CD14-positive monocyte (primary cell): ENCODE results near the gene PODN. TPM values are rescaled to one million over a fixed set of nuclear protein-coding genes. Genes with fewer than 3 reads are reported as not detected.

Experiments used
- DNase-seq, 3 donors: peaks; one replicate each; pipeline ENCODE4 v3.0.0-alpha.2; 2011 to 2022
- H2AFZ ChIP-seq: 2 replicates; pipeline ENCODE4 v1.6.0; 2012; ENCODE audit warnings: mild to moderate bottlenecking, low read depth, low read length, inconsistent platforms; ENCODE audit not compliant: insufficient read depth, poor library complexity, severe bottlenecking
- H3K27ac ChIP-seq, 2 donors: 1 replicate in 1 of 2; 2 replicates in 1 of 2; pipeline ENCODE4 v1.5.1; 2012 to 2013; ENCODE audit warnings: low read length in 2 of 2, control low read depth in 1 of 2, inconsistent platforms in 1 of 2, low read depth in 1 of 2, mild to moderate bottlenecking in 1 of 2
- H3K27me3 ChIP-seq, 2 donors: one replicate each; pipeline versions ENCODE4 v1.6.0 to v1.6.1; 2011 to 2013; ENCODE audit warnings: low read length in 2 of 2; ENCODE audit not compliant: control insufficient read depth in 2 of 2, insufficient read depth in 2 of 2
- H3K36me3 ChIP-seq, 2 donors: replicated peaks in 1 of 2; 1 replicate in 1 of 2; 2 replicates in 1 of 2; pipeline versions ENCODE4 v1.5.1 to v1.6.1; 2012 to 2013; ENCODE audit warnings: low read length in 2 of 2, control low read depth in 1 of 2, inconsistent platforms in 1 of 2, mild to moderate bottlenecking in 1 of 2; ENCODE audit not compliant: insufficient read depth in 2 of 2, control insufficient read depth in 1 of 2
- H3K4me1 ChIP-seq, 2 donors: 1 replicate in 1 of 2; 2 replicates in 1 of 2; pipeline versions ENCODE4 v1.5.1 to v1.6.1; 2012 to 2013; ENCODE audit warnings: low read length in 2 of 2, control low read depth in 1 of 2, inconsistent platforms in 1 of 2, mild to moderate bottlenecking in 1 of 2, moderate library complexity in 1 of 2; ENCODE audit not compliant: insufficient read depth in 2 of 2, control insufficient read depth in 1 of 2
- H3K4me2 ChIP-seq: replicated peaks from 2 replicates; pipeline ENCODE3; 2012; ENCODE audit warnings: low read length, moderate library complexity, mild to moderate bottlenecking; ENCODE audit not compliant: poor library complexity, severe bottlenecking; ENCODE audit errors: extremely low read depth
- H3K4me3 ChIP-seq, 3 experiments: fragments of 200-600 bp in 1 of 3; sonication (generic) in 1 of 3; replicated peaks in 1 of 3; 1 replicate in 2 of 3; 2 replicates in 1 of 3; pipeline ENCODE4 v1.5.1; 2011 to 2013; ENCODE audit warnings: low read length in 3 of 3, mild to moderate bottlenecking in 3 of 3, control low read depth in 2 of 3, low read depth in 2 of 3, inconsistent platforms in 1 of 3, moderate library complexity in 1 of 3
- H3K79me2 ChIP-seq: 2 replicates; pipeline ENCODE4 v1.6.0; 2012; ENCODE audit warnings: mild to moderate bottlenecking, control low read depth, inconsistent platforms, low read length, moderate library complexity; ENCODE audit not compliant: insufficient read depth
- H3K9ac ChIP-seq: 2 replicates; pipeline ENCODE4 v1.6.0; 2017; ENCODE audit warnings: low read length, mild to moderate bottlenecking; ENCODE audit not compliant: insufficient read depth, poor library complexity, severe bottlenecking
- H3K9me3 ChIP-seq, 2 donors: replicated peaks in 1 of 2; 1 replicate in 1 of 2; 2 replicates in 1 of 2; pipeline versions ENCODE4 v1.5.1 to v1.6.1; 2012 to 2013; ENCODE audit warnings: low read length in 2 of 2, control low read depth in 1 of 2; ENCODE audit not compliant: control insufficient read depth in 1 of 2, insufficient read depth in 1 of 2
- H4K20me1 ChIP-seq: 2 replicates; pipeline ENCODE4 v1.6.0; 2012; ENCODE audit warnings: mild to moderate bottlenecking, low read length, control low read depth, moderate library complexity; ENCODE audit not compliant: insufficient read depth
- H3K27ac Mint-ChIP-seq, 7 donors: one replicate each; pipeline ENCODE4 v1.8.0; 2020; ENCODE audit warnings: mild to moderate bottlenecking in 7 of 7, mixed read lengths in 7 of 7, moderate library complexity in 6 of 7, inconsistent platforms in 2 of 7
- H3K27me3 Mint-ChIP-seq, 3 donors: one replicate each; pipeline ENCODE4 v1.8.0; 2021 to 2022; ENCODE audit warnings: low read depth in 3 of 3, mild to moderate bottlenecking in 3 of 3, mixed read lengths in 3 of 3, moderate library complexity in 3 of 3, inconsistent platforms in 1 of 3
- H3K36me3 Mint-ChIP-seq, 2 donors: one replicate each; pipeline ENCODE4 v1.8.0; 2020; ENCODE audit warnings: mixed read lengths in 2 of 2, inconsistent platforms in 1 of 2, mild to moderate bottlenecking in 1 of 2
- H3K4me1 Mint-ChIP-seq: one replicate; pipeline ENCODE4 v1.8.0; 2020; ENCODE audit warnings: mild to moderate bottlenecking, mixed read lengths
- H3K4me3 Mint-ChIP-seq, 2 donors: one replicate each; pipeline ENCODE4 v1.8.0; 2020; ENCODE audit warnings: mild to moderate bottlenecking in 2 of 2, mixed read lengths in 2 of 2, moderate library complexity in 1 of 2
- H3K9me3 Mint-ChIP-seq, 7 donors: one replicate each; pipeline ENCODE4 v1.8.0; 2020 to 2022; ENCODE audit warnings: mixed read lengths in 7 of 7, mild to moderate bottlenecking in 6 of 7, moderate library complexity in 6 of 7, inconsistent platforms in 2 of 7
- WGBS: methylation state at CpG from one replicate; pipeline ENCODE4 v1.1.5; 2013; ENCODE audit warnings: missing lambda C conversion rate; ENCODE audit not compliant: insufficient coverage; 5-methylcytosine and 5-hydroxymethylcytosine counted together
- intact Hi-C, 2 donors: fragments of 100-400 bp; cut with micrococcal nuclease; formaldehyde crosslinking; loops; one replicate each; pipeline versions ENCODE4 v1.15.0 to v1.15.1; 2023
- polyA plus RNA-seq, 3 donors: library from polyadenylated mRNA; depleted of rRNA in 1 of 3; unstranded in 2 of 3; stranded (reverse) in 1 of 3; fragments of 300-500 nt in 2 of 3; fragments of >200 nt in 1 of 3; fragmentation: Illumina TruSeq in 2 of 3; gene quantifications; 1 replicate in 2 of 3; 2 replicates in 1 of 3; pipeline ENCODE4 v1.2.3, GENCODE V29; 2012 to 2021
- TF ChIP-seq, protein P1 (sequence below): fragments of 200-600 bp; IDR thresholded peaks from one replicate; pipeline ENCODE4 v1.8.0; 2022; ENCODE audit warnings: antibody characterized with exemption, mild to moderate bottlenecking

Gene PODN
- polyA plus RNA-seq, 3 donors, result not detected

DNA sequence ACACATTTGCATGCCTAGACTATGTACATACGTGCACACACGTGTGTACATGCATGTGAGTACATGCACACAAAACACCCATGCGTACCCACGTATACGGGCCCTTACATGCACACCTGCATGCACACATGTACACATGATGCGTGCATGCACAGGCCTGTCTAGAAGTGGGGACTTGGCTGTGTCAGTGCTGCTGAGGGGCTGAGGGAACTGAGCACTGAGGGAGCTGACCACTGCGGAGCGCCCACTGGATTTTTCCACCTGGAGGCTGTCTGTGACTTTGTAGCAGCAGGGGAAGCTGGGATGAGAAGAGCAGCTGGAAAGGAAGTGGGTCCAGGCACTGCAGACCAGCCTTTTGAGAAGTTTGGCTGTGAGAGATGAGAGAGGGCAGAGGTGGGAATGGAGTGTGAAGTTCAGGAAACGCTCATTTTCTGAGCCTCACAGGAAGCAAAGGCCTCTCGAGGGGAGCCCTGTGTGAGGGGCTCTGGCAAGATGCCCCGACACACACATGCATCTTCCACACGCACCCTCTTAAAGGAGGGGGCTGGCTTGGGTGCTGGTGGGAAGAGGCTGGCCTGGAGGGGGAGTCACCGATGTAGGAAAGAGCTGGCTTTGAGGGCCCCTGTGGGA, 20.9 kb downstream of the PODN start:
- no peak overlapping the region for H3K4me3 ChIP-seq
- TF ChIP-seq, protein P1, sequence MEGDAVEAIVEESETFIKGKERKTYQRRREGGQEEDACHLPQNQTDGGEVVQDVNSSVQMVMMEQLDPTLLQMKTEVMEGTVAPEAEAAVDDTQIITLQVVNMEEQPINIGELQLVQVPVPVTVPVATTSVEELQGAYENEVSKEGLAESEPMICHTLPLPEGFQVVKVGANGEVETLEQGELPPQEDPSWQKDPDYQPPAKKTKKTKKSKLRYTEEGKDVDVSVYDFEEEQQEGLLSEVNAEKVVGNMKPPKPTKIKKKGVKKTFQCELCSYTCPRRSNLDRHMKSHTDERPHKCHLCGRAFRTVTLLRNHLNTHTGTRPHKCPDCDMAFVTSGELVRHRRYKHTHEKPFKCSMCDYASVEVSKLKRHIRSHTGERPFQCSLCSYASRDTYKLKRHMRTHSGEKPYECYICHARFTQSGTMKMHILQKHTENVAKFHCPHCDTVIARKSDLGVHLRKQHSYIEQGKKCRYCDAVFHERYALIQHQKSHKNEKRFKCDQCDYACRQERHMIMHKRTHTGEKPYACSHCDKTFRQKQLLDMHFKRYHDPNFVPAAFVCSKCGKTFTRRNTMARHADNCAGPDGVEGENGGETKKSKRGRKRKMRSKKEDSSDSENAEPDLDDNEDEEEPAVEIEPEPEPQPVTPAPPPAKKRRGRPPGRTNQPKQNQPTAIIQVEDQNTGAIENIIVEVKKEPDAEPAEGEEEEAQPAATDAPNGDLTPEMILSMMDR, result no peak
- no peaks in the 10 kb centered on the region for H3K27me3 ChIP-seq
- H3K27ac ChIP-seq, result no peak overlapping the region
- WGBS, result 78% methylated on average over 6 of the region's 13 CpGs
- H3K4me2 ChIP-seq, result no peak overlapping the region
- H3K9ac ChIP-seq, result no peak overlapping the region
- no peaks in the 10 kb centered on the region for H3K79me2 ChIP-seq
- no peaks in the 10 kb centered on the region for H4K20me1 ChIP-seq
- H3K9me3 ChIP-seq, result no peaks in the 10 kb centered on the region
- H3K27me3 Mint-ChIP-seq, result peaks cover 0 to 9% (median 2%) of the 10 kb centered on the region in 3 donors
- H2AFZ ChIP-seq, result no peak overlapping the region
- no peaks in the 10 kb centered on the region for H3K4me1 ChIP-seq
- no peaks in the 10 kb centered on the region for H3K36me3 ChIP-seq
- H3K9me3 Mint-ChIP-seq, result no peaks in the 10 kb centered on the region
- no peaks in the 10 kb centered on the region for H3K36me3 Mint-ChIP-seq
- H3K4me3 Mint-ChIP-seq, result no peak overlapping the region
- no peak overlapping the region for H3K27ac Mint-ChIP-seq
- H3K4me1 Mint-ChIP-seq, result no peaks in the 10 kb centered on the region
- DNase-seq, result no peak
- intact Hi-C loops, result no loop called here

GRCh38 chr1:53083636-53084588, 21.9 kb downstream of the PODN start:
- H3K4me3 Mint-ChIP-seq, result no peak overlapping the region
- no peaks in the 10 kb centered on the region for H4K20me1 ChIP-seq

More at GRCh38 chr1:53083636-53084588, 21.9 kb downstream of the PODN start:
- DNase-seq, result no peak
- no peaks in the 10 kb centered on the region for H3K36me3 Mint-ChIP-seq
- H3K4me3 ChIP-seq, result no peak overlapping the region
- no peaks in the 10 kb centered on the region for H3K36me3 ChIP-seq
- no peaks in the 10 kb centered on the region for H3K27me3 ChIP-seq
- H2AFZ ChIP-seq, result no peak overlapping the region
- 89% methylated on average over 14 of the region's 17 CpGs for WGBS
- H3K27me3 Mint-ChIP-seq, result peaks cover 0 to 7% (median 2%) of the 10 kb centered on the region in 3 donors
- no peaks in the 10 kb centered on the region for H3K4me1 ChIP-seq
- intact Hi-C loops, result no loop called here
- no peak overlapping the region for H3K4me2 ChIP-seq
- H3K4me1 Mint-ChIP-seq, result no peaks in the 10 kb centered on the region
- H3K9ac ChIP-seq, result no peak overlapping the region
- H3K9me3 ChIP-seq, result no peaks in the 10 kb centered on the region
- TF ChIP-seq, protein P1, result no peak
- H3K79me2 ChIP-seq, result no peaks in the 10 kb centered on the region
- H3K27ac ChIP-seq, result no peak overlapping the region
- H3K9me3 Mint-ChIP-seq, result no peaks in the 10 kb centered on the region
- peak overlapping the region in 2 of 7 donors; percentile 52 to 54 for H3K27ac Mint-ChIP-seq
